ENCODE results near the gene FDPS. TPM values are rescaled to one million over a fixed set of nuclear protein-coding genes. Genes with fewer than 3 reads are reported as not detected.
A peak's percentile ranks its signal among the peaks of the same experiment; 100 is the strongest.
"Not testable (repeated sequence)": the region's sequence is repeated elsewhere in the genome, so short reads cannot be mapped to it uniquely, and the experiment has no call there.

The FDPS gene
- total RNA-seq, 1 donor from 2014 or later = 90.9 TPM

- no peak for DNase-seq
Observed at GRCh38 chr1:155320252-155320651, 11.6 kb downstream of the FDPS start.

- peak; percentile 83 for DNase-seq
Observed at GRCh38 chr1:155320661-155321617, 12.3 kb downstream of the FDPS start, which contains the start of gene RUSC1. Gene RUSC1, plus strand, starts transcription at chr1:155320894. Its CDS starts 880 bp downstream, at chr1:155321774.

- DNase-seq = no peak
Observed at GRCh38 chr1:155321639-155322503, 13.2 kb downstream of the FDPS start.

- DNase-seq = no peak
Observed at GRCh38 chr1:155322571-155322952, 13.9 kb downstream of the FDPS start.

- peak; percentile 74 for DNase-seq
Observed at GRCh38 chr1:155322953-155323728, 14.5 kb downstream of the FDPS start.

- peak; percentile 77 for DNase-seq
Observed at GRCh38 chr1:155323729-155324036, 15.0 kb downstream of the FDPS start.

- peak; percentile 91 for DNase-seq
Observed at GRCh38 chr1:155324037-155324716, 15.5 kb downstream of the FDPS start.

GRCh38 chr1:155324717-155325602 lies 16.3 kb downstream of the FDPS start:
- no peak for DNase-seq

- DNase-seq = no peak
Observed at GRCh38 chr1:155325603-155325893, 16.9 kb downstream of the FDPS start.

- no peak for DNase-seq
Observed at GRCh38 chr1:155326020-155326526, 17.4 kb downstream of the FDPS start.

- DNase-seq = no peak
Observed at GRCh38 chr1:155326631-155327037, 18.0 kb downstream of the FDPS start.

- no peak for DNase-seq
Observed at GRCh38 chr1:155327981-155328380, 19.3 kb downstream of the FDPS start.

GRCh38 chr1:155328856-155329255 lies 20.2 kb downstream of the FDPS start:
- DNase-seq = not testable (repeated sequence)

GRCh38 chr1:155329980-155330598 lies 21.4 kb downstream of the FDPS start:
- DNase-seq = no peak

- no peak for DNase-seq
Observed at GRCh38 chr1:155334962-155335361, 26.3 kb downstream of the FDPS start.

- no peak for DNase-seq
Observed at GRCh38 chr1:155339515-155340097, 30.9 kb downstream of the FDPS start.

- DNase-seq = no peak
Observed at GRCh38 chr1:155342842-155343241, 34.2 kb downstream of the FDPS start.

GRCh38 chr1:155352631-155353030 lies 44.0 kb downstream of the FDPS start:
- DNase-seq = no peak

GRCh38 chr1:155360051-155360450 lies 51.4 kb downstream of the FDPS start:
- no peak for DNase-seq
